PC-9 (cell line): Measurements from ENCODE around the gene SMIM21. TPM values are rescaled to one million over a fixed set of nuclear protein-coding genes. Genes with fewer than 3 reads are reported as not detected.

ENCODE experiments used
- BruUV-seq: library from RNA; stranded (reverse); fragments of 400-500 nt; replicated peaks from 2 replicates; lab custom pipeline; 2021; lab: Mats Ljungman, UMichigan
- CTCF ChIA-PET: fragments of 300-600 bp; sonication (Branson Sonifier 250); formaldehyde crosslinking; loops from one replicate; lab custom pipeline; 2022; ENCODE audit warnings: antibody characterized with exemption; lab: Charles Lee
- POLR2A ChIA-PET: fragments of 300-600 bp; sonication (Branson Sonifier 250); formaldehyde crosslinking; loops from one replicate; lab custom pipeline; 2022; ENCODE audit warnings: antibody characterized with exemption; ENCODE audit not compliant: unreplicated experiment; lab: Charles Lee
- DNase-seq, 2 experiments: peaks; one replicate each; pipeline versions ENCODE4 v3.0.0 to v3.0.0-alpha.2; 2015 to 2022; ENCODE audit warnings: mixed read lengths in 1 of 2
- H2AFZ ChIP-seq: fragments of 200-600 bp; sonication (generic); 2 replicates; pipeline ENCODE4 v1.8.1; 2017; ENCODE audit warnings: antibody characterized with exemption
- H3F3A ChIP-seq: fragments of 200-600 bp; sonication (generic); 2 replicates; pipeline ENCODE4 v1.8.1; 2017; ENCODE audit warnings: antibody characterized with exemption, mild to moderate bottlenecking, low read depth; ENCODE audit not compliant: insufficient read depth
- H3K27ac ChIP-seq: fragments of 200-600 bp; sonication (generic); 2 replicates; pipeline ENCODE4 v1.6.1; 2016; ENCODE audit warnings: mixed run types
- H3K27me3 ChIP-seq: fragments of 200-600 bp; sonication (generic); 2 replicates; pipeline ENCODE4 v1.6.1; 2016; ENCODE audit warnings: low read depth, mixed run types; ENCODE audit not compliant: insufficient read depth
- H3K36me3 ChIP-seq: fragments of 200-600 bp; sonication (generic); 2 replicates; pipeline ENCODE4 v1.6.1; 2016; ENCODE audit warnings: low read depth, mixed run types
- H3K4me1 ChIP-seq: fragments of 200-600 bp; sonication (generic); replicated peaks from 2 replicates; pipeline ENCODE4 v1.6.1; 2016; ENCODE audit warnings: mixed run types; ENCODE audit not compliant: insufficient read depth
- H3K4me2 ChIP-seq: fragments of 200-600 bp; sonication (generic); 2 replicates; pipeline ENCODE4 v1.6.1; 2017; ENCODE audit warnings: mixed run types
- H3K4me3 ChIP-seq: fragments of 200-600 bp; sonication (generic); 2 replicates; pipeline ENCODE4 v1.6.1; 2016; ENCODE audit warnings: mixed run types
- H3K79me2 ChIP-seq: fragments of 200-600 bp; sonication (generic); 2 replicates; pipeline ENCODE4 v1.6.1; 2017; ENCODE audit warnings: low read depth, mixed run types
- H3K9me2 ChIP-seq: fragments of 200-600 bp; sonication (generic); 2 replicates; pipeline ENCODE4 v1.8.1; 2017; ENCODE audit warnings: mild to moderate bottlenecking; ENCODE audit not compliant: insufficient read depth
- H3K9me3 ChIP-seq: fragments of 200-600 bp; sonication (generic); 2 replicates; pipeline ENCODE4 v1.8.1; 2016; ENCODE audit warnings: low read depth; ENCODE audit not compliant: insufficient read depth
- H4K20me1 ChIP-seq: fragments of 200-600 bp; sonication (generic); 2 replicates; pipeline ENCODE4 v1.8.1; 2017; ENCODE audit not compliant: insufficient read depth
- CTCF ChIP-seq: fragments of 200-600 bp; sonication (generic); conservative IDR thresholded peaks from 2 replicates; pipeline ENCODE4 v1.6.1; 2017; ENCODE audit warnings: mixed run types, antibody characterized with exemption, mild to moderate bottlenecking, moderate library complexity
- EZH2 ChIP-seq: fragments of 200-600 bp; sonication (generic); IDR thresholded peaks from 2 replicates; pipeline ENCODE4 v1.8.0; 2017; ENCODE audit warnings: antibody characterized with exemption, low read depth
- intact Hi-C: fragments of 100-400 bp; cut with micrococcal nuclease; formaldehyde crosslinking; loops from one replicate; pipeline ENCODE4 v1.10.0; 2022; ENCODE audit not compliant: unreplicated experiment
- total RNA-seq: library from RNA; stranded (reverse); gene quantifications from 2 replicates; pipeline ENCODE4 v1.2.3, GENCODE V29; 2021

The SMIM21 gene
- total RNA-seq, 1 experiment from 2014 or later: not detected

DNA sequence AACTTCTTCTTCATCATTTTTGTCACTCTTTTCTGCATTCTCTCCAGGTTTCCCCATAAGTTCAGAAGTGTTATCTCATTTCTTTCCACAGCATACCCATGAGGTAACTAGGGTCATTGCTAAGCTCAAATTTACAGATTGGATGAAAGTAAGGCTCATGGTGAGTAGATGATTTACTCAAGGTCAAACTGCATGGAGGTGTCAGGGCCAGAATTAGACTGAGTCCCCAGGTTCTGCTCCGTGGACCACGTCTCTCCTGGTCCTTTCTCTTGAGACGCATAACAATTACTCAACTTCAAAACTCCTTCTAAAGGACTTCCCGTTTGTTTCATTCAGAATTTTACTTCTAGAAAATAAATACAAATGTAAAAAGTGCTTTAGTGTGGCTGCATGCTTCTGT is 43.4 kb downstream of the SMIM21 start:
- no peaks in the 10 kb centered on the region for H3K36me3 ChIP-seq
- H3K4me2 ChIP-seq: no peak overlapping the region
- TF ChIP-seq EZH2: no peak
- no peak for TF ChIP-seq CTCF
- no peaks in the 10 kb centered on the region for H3K9me2 ChIP-seq
- no peaks in the 10 kb centered on the region for H3F3A ChIP-seq
- DNase-seq: no peak
- H3K79me2 ChIP-seq: no peaks in the 10 kb centered on the region
- H3K4me3 ChIP-seq: no peak overlapping the region
- H3K4me1 ChIP-seq: no peaks in the 10 kb centered on the region
- H3K27ac ChIP-seq: no peak overlapping the region
- ChIA-PET POLR2A (no interaction called here), CTCF (no interaction called here)
- intact Hi-C loops: no loop called here
- no peaks in the 10 kb centered on the region for H4K20me1 ChIP-seq
- no peaks in the 10 kb centered on the region for H3K9me3 ChIP-seq
- H3K27me3 ChIP-seq: peaks cover 85% of the 10 kb centered on the region
- no peak overlapping the region for H2AFZ ChIP-seq
- BruUV-seq: no TSS peak

DNA sequence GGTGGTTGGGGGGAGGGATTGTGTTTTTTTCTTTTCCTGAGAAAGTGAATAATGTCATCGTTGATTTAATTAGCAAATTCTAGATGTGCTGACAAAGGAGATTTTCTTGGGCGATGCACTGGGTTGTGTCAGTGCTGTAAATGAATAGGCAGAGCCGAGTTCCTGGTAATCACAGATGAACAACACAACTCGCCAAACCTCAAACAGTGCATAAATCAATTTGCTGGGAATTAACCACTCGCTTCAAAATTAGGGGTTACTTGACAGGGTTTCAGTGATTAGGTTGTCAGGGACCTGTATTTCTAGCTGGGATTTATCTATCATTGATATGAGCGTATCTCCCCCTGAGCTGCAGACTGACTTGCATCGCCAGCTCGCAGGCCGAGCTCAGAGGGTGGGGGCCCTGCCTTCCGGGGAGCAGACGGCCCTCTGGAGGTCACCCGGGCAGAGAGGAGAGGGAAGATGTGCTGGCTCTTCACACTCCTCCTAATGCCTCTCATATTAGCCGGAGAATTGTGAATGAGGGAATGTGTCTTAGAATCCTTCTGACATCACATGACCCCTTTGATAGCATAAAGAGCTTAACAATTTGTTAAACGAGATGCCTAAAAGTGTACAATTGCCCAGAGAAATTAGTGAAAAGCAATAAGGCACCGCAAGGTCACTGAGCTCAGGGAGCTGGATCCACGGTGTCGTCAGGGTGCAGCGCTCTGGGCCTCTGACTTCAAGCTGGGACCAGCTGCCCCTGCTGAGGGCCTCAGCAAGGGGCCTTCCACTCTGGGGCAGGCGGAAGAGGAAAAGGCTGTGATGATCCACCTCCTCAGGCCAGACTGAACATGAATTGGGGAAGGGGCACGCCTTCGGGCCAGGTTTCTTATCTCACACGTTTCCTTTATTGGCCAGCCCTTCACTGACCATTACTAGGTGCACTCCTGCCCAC is 48.9 kb downstream of the SMIM21 start:
- H3K27ac ChIP-seq: no peak overlapping the region
- CTCF ChIA-PET: no interaction called here
- TF ChIP-seq CTCF (no peak), EZH2 (no peak)
- BruUV-seq: no TSS peak
- H4K20me1 ChIP-seq: no peaks in the 10 kb centered on the region
- H3K36me3 ChIP-seq: no peaks in the 10 kb centered on the region
- H3K4me3 ChIP-seq: no peak overlapping the region
- H3K4me2 ChIP-seq: no peak overlapping the region
- POLR2A ChIA-PET: interaction anchor here (0.6 kb wide), 1 partner anchor 245 kb away, joined by 3 read pairs; no protein-coding TSS in a partner anchor
- peaks cover 78% of the 10 kb centered on the region for H3K27me3 ChIP-seq
- DNase-seq: no peak
- no peaks in the 10 kb centered on the region for H3F3A ChIP-seq
- no peak overlapping the region for H2AFZ ChIP-seq
- no peaks in the 10 kb centered on the region for H3K9me2 ChIP-seq
- no peaks in the 10 kb centered on the region; the same call in 1 of the 2 replicates for H3K9me3 ChIP-seq
- intact Hi-C loops: no loop called here
- no peaks in the 10 kb centered on the region for H3K79me2 ChIP-seq
- H3K4me1 ChIP-seq: no peaks in the 10 kb centered on the region

DNA sequence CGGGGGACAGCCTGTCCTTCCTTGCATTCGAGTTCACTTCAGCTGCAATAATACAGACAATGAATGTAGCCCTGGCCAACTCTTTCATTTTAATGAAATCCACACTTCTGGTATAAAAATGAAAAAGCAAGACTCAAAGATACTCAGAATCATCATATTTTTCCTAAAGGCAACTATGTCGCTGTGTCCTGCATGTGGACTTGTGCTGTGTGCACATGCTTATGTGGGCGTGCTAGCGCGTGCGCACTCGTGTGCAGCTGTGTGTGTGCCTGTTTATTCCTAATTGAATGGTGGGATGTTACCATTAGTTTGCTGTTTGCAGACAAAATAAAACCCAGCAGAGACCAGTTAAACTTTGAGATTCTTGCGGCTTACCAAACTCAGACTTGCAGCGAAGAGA is 49.6 kb downstream of the SMIM21 start:
- ChIA-PET POLR2A (no interaction called here), CTCF (no interaction called here)
- no peaks in the 10 kb centered on the region for H4K20me1 ChIP-seq
- TF ChIP-seq CTCF (no peak), EZH2 (no peak)
- H3K36me3 ChIP-seq: no peaks in the 10 kb centered on the region
- H2AFZ ChIP-seq: no peak overlapping the region
- intact Hi-C loops: no loop called here
- no peak overlapping the region for H3K27ac ChIP-seq
- no peaks in the 10 kb centered on the region for H3K9me2 ChIP-seq
- no peak overlapping the region for H3K4me2 ChIP-seq
- BruUV-seq: no TSS peak
- peaks cover 76% of the 10 kb centered on the region for H3K27me3 ChIP-seq
- no peaks in the 10 kb centered on the region for H3K79me2 ChIP-seq
- no peaks in the 10 kb centered on the region for H3K4me1 ChIP-seq
- H3K9me3 ChIP-seq: no peaks in the 10 kb centered on the region; the same call in 1 of the 2 replicates
- H3K4me3 ChIP-seq: no peak overlapping the region
- no peak for DNase-seq
- H3F3A ChIP-seq: no peaks in the 10 kb centered on the region
